Upper lobe of left lung (tissue), 4 donors: ENCODE results near the gene CD160.

ENCODE experiments used
- CTCF ChIP-seq, 6 experiments: fragments of 450-650 bp in 4 of 6; fragments of 200-600 bp in 2 of 6; sonication (generic) in 2 of 6; IDR thresholded peaks; one replicate each; pipeline ENCODE4 v1.5.1; 2016 to 2019; ENCODE audit warnings: antibody characterized with exemption in 6 of 6
- EP300 ChIP-seq, 4 donors: sonication (generic); formaldehyde crosslinking; IDR thresholded peaks; one replicate each; pipeline ENCODE4 v1.5.1; 2017; ENCODE audit warnings: antibody characterized with exemption in 4 of 4, control low read depth in 2 of 4
- POLR2A ChIP-seq, 4 donors: fragments of 450-650 bp; IDR thresholded peaks; one replicate each; pipeline ENCODE4 v1.5.1; 2016 to 2017; ENCODE audit warnings: antibody characterized with exemption in 4 of 4, mild to moderate bottlenecking in 2 of 4
- POLR2AphosphoS5 ChIP-seq, 2 donors: sonication (generic); formaldehyde crosslinking; IDR thresholded peaks; one replicate each; pipeline ENCODE4 v1.5.1; 2017; ENCODE audit warnings: antibody characterized with exemption in 2 of 2

- TF ChIP-seq POLR2AphosphoS5 (IDR thresholded peaks at IDR 0.05) (no peak), CTCF (IDR thresholded peaks at IDR 0.05) (no peak), POLR2A (IDR thresholded peaks at IDR 0.05) (no peak), EP300 (IDR thresholded peaks at IDR 0.05) (no peak)
Measured at GRCh38 chr1:145773423-145773822, 54.1 kb downstream of the CD160 start.
